WTC11 (cell line): ENCODE data around the gene LPGAT1. TPM values are rescaled to one million over a fixed set of nuclear protein-coding genes. Genes with fewer than 3 reads are reported as not detected.

Experiments
- ATAC-seq: fragments of 200-7000 bp; cut with Tn5 transposase; 2 replicates; pipeline ENCODE4 v1.10.0; 2021; ENCODE audit warnings: mild to moderate bottlenecking, moderate library complexity
- CTCF ChIA-PET: fragments of 300-600 bp; sonication (Branson Sonifier 250); formaldehyde crosslinking; loops from one replicate; lab custom pipeline; 2021; ENCODE audit warnings: antibody characterized with exemption; lab: Charles Lee
- POLR2A ChIA-PET: fragments of 350-600 bp; sonication (Branson Sonifier 250); formaldehyde crosslinking; loops from one replicate; lab custom pipeline; 2021; ENCODE audit warnings: antibody characterized with exemption; lab: Charles Lee
- DNase-seq: peaks from one replicate; pipeline ENCODE4 v3.0.0; 2021; ENCODE audit warnings: low spot score
- H3K27ac Mint-ChIP-seq: 2 replicates; pipeline ENCODE4 v1.8.0; 2021; ENCODE audit warnings: mixed read lengths
- H3K27me3 Mint-ChIP-seq: 2 replicates; pipeline ENCODE4 v1.8.0; 2021; ENCODE audit warnings: low read depth, mild to moderate bottlenecking, moderate library complexity, mixed read lengths
- H3K36me3 Mint-ChIP-seq: 2 replicates; pipeline ENCODE4 v1.8.0; 2021; ENCODE audit warnings: mixed read lengths
- H3K4me1 Mint-ChIP-seq: 2 replicates; pipeline ENCODE4 v1.8.0; 2022; ENCODE audit warnings: mixed read lengths
- H3K4me3 Mint-ChIP-seq: 2 replicates; pipeline ENCODE4 v1.8.0; 2021; ENCODE audit warnings: mild to moderate bottlenecking, moderate library complexity, mixed read lengths
- H3K9me3 Mint-ChIP-seq: 2 replicates; pipeline ENCODE4 v1.8.0; 2021; ENCODE audit warnings: mixed read lengths
- CREB1 ChIP-seq: sonication (generic); formaldehyde crosslinking; IDR thresholded peaks from 2 replicates; pipeline ENCODE4 v1.8.0; 2023; ENCODE audit warnings: mild to moderate bottlenecking, missing genetic modification reagents
- ELF4 ChIP-seq: sonication (generic); formaldehyde crosslinking; IDR thresholded peaks from 2 replicates; pipeline ENCODE4 v1.8.1; 2022; ENCODE audit warnings: low read depth, mild to moderate bottlenecking, moderate library complexity, missing genetic modification reagents
- FOXK1 ChIP-seq: sonication (generic); formaldehyde crosslinking; IDR thresholded peaks from 2 replicates; pipeline ENCODE4 v1.8.0; 2022; ENCODE audit warnings: mild to moderate bottlenecking, moderate library complexity, missing genetic modification reagents
- GTF2I ChIP-seq: fragments of 250-450 bp; sonication (Bioruptor Pico); conservative IDR thresholded peaks from 2 replicates; pipeline ENCODE4 v1.4.0; 2021; ENCODE audit warnings: mild to moderate bottlenecking
- HMGA2 ChIP-seq: fragments of 250-450 bp; sonication (Bioruptor Pico); IDR thresholded peaks from 2 replicates; pipeline ENCODE4 v1.4.0; 2021; ENCODE audit warnings: mild to moderate bottlenecking, moderate library complexity
- IRF2 ChIP-seq: sonication (generic); formaldehyde crosslinking; IDR thresholded peaks from 2 replicates; pipeline ENCODE4 v1.8.0; 2022; ENCODE audit warnings: low read depth, missing genetic modification reagents, borderline replicate concordance
- MXD4 ChIP-seq: fragments of 250-450 bp; sonication (Bioruptor Pico); IDR thresholded peaks from 2 replicates; pipeline ENCODE4 v1.8.0; 2021; ENCODE audit warnings: mild to moderate bottlenecking, moderate library complexity, borderline replicate concordance
- NFATC4 ChIP-seq: fragments of 250-450 bp; sonication (Bioruptor Pico); IDR thresholded peaks from 2 replicates; pipeline ENCODE4 v1.9.0; 2021; ENCODE audit warnings: mild to moderate bottlenecking
- NFYB ChIP-seq: sonication (generic); formaldehyde crosslinking; conservative IDR thresholded peaks from 2 replicates; pipeline ENCODE4 v1.8.0; 2022; ENCODE audit warnings: low read depth, missing genetic modification reagents
- RORB ChIP-seq: fragments of 250-450 bp; sonication (Bioruptor Pico); IDR thresholded peaks from 2 replicates; pipeline ENCODE4 v1.9.0; 2021; ENCODE audit warnings: mild to moderate bottlenecking
- SP1 ChIP-seq: sonication (generic); formaldehyde crosslinking; conservative IDR thresholded peaks from 2 replicates; pipeline ENCODE4 v1.8.1; 2022; ENCODE audit warnings: missing genetic modification reagents
- ZNF138 ChIP-seq: sonication (generic); formaldehyde crosslinking; conservative IDR thresholded peaks from 2 replicates; pipeline ENCODE4 v1.8.1; 2022; ENCODE audit warnings: mild to moderate bottlenecking, moderate library complexity, missing genetic modification reagents
- ZNF423 ChIP-seq: fragments of 250-450 bp; sonication (Bioruptor Pico); IDR thresholded peaks from 2 replicates; pipeline ENCODE4 v2.1.2; 2022; ENCODE audit warnings: mild to moderate bottlenecking, moderate library complexity
- ZNF671 ChIP-seq: fragments of 250-450 bp; sonication (Bioruptor Pico); IDR thresholded peaks from 2 replicates; pipeline ENCODE4 v1.8.0; 2021; ENCODE audit warnings: mild to moderate bottlenecking
- total RNA-seq: library from RNA; stranded (reverse); gene quantifications from 3 replicates; pipeline ENCODE4 v1.2.3, GENCODE V29; 2021
- TF ChIP-seq, protein P1 (sequence below): sonication (generic); formaldehyde crosslinking; IDR thresholded peaks from 2 replicates; pipeline ENCODE4 v1.8.1; 2023; ENCODE audit warnings: mild to moderate bottlenecking, missing genetic modification reagents
- TF ChIP-seq, protein P2 (sequence below): sonication (generic); formaldehyde crosslinking; IDR thresholded peaks from 2 replicates; pipeline ENCODE4 v1.8.1; 2022; ENCODE audit warnings: mild to moderate bottlenecking, moderate library complexity, missing genetic modification reagents
- TF ChIP-seq, protein P3 (sequence below): sonication (generic); formaldehyde crosslinking; IDR thresholded peaks from 2 replicates; pipeline ENCODE4 v1.8.0; 2022; ENCODE audit warnings: mild to moderate bottlenecking, missing genetic modification reagents
- TF ChIP-seq, protein P4 (sequence below): sonication (generic); formaldehyde crosslinking; IDR thresholded peaks from 2 replicates; pipeline ENCODE4 v1.8.1; 2022; ENCODE audit warnings: low read depth, missing genetic modification reagents, borderline replicate concordance
- TF ChIP-seq, protein P5 (sequence below): fragments of 250-450 bp; sonication (Bioruptor Pico); IDR thresholded peaks from 2 replicates; pipeline ENCODE4 v2.1.2; 2022; ENCODE audit warnings: mild to moderate bottlenecking, moderate library complexity
- TF ChIP-seq, protein P6 (sequence below): sonication (generic); formaldehyde crosslinking; IDR thresholded peaks from 2 replicates; pipeline ENCODE4 v1.8.0; 2022; ENCODE audit warnings: missing genetic modification reagents

Gene LPGAT1
- total RNA-seq, 1 experiment from 2014 or later, result 15.1 TPM

DNA sequence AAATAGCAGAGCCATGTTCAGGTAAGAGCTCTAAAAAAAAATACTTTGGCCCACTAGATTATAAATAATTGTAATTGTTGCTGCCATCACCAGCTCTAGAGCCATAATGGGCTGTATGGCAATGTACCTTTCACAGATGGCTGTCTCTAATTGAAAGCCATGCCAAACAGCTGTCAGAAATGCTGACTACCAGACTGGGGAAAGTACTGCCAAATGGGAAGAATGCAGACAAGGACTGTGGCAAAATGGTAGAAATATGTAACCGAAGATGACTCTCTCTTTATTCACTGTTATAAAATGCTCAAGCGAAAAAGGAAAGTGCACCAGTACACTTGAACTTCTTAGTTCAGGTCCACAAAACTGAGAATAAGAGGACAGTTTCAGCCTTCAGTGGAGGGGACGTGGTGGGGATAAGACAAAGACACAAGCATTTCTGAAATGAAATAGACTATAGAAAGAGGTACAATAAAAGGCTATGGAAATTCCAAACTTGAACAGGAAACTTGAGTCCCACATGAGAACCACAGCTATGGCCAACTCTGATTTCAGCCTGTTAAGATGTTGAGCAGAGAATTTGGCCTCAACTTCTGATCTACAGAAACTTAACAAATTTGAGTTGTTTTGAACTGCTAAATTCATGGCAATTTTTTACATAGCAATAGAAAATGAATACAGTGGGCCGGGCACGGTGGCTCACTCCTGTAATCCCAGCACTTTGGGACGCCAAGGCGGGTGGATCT lies 46.5 kb upstream of the LPGAT1 start:
- no peak for ATAC-seq
- no peak overlapping the region for H3K4me3 Mint-ChIP-seq
- CTCF ChIA-PET, result no interaction called here
- TF ChIP-seq, protein P1, sequence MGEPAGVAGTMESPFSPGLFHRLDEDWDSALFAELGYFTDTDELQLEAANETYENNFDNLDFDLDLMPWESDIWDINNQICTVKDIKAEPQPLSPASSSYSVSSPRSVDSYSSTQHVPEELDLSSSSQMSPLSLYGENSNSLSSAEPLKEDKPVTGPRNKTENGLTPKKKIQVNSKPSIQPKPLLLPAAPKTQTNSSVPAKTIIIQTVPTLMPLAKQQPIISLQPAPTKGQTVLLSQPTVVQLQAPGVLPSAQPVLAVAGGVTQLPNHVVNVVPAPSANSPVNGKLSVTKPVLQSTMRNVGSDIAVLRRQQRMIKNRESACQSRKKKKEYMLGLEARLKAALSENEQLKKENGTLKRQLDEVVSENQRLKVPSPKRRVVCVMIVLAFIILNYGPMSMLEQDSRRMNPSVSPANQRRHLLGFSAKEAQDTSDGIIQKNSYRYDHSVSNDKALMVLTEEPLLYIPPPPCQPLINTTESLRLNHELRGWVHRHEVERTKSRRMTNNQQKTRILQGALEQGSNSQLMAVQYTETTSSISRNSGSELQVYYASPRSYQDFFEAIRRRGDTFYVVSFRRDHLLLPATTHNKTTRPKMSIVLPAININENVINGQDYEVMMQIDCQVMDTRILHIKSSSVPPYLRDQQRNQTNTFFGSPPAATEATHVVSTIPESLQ (CRISPR knock-in tag), result no peak
- TF ChIP-seq ZNF138 (CRISPR knock-in tag) (no peak), ZNF671 (CRISPR knock-in tag) (no peak), IRF2 (no peak), RORB (CRISPR knock-in tag) (no peak), MXD4 (CRISPR knock-in tag) (no peak), NFYB (CRISPR knock-in tag) (no peak), HMGA2 (no peak), SP1 (CRISPR knock-in tag) (no peak), ZNF423 (CRISPR knock-in tag) (no peak), NFATC4 (CRISPR knock-in tag) (no peak), CREB1 (CRISPR knock-in tag) (no peak)
- TF ChIP-seq, protein P2, sequence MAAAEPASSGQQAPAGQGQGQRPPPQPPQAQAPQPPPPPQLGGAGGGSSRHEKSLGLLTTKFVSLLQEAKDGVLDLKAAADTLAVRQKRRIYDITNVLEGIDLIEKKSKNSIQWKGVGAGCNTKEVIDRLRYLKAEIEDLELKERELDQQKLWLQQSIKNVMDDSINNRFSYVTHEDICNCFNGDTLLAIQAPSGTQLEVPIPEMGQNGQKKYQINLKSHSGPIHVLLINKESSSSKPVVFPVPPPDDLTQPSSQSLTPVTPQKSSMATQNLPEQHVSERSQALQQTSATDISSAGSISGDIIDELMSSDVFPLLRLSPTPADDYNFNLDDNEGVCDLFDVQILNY (CRISPR knock-in tag), result no peak
- TF ChIP-seq, protein P3, sequence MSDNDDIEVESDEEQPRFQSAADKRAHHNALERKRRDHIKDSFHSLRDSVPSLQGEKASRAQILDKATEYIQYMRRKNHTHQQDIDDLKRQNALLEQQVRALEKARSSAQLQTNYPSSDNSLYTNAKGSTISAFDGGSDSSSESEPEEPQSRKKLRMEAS, result no peak
- TF ChIP-seq, protein P4, sequence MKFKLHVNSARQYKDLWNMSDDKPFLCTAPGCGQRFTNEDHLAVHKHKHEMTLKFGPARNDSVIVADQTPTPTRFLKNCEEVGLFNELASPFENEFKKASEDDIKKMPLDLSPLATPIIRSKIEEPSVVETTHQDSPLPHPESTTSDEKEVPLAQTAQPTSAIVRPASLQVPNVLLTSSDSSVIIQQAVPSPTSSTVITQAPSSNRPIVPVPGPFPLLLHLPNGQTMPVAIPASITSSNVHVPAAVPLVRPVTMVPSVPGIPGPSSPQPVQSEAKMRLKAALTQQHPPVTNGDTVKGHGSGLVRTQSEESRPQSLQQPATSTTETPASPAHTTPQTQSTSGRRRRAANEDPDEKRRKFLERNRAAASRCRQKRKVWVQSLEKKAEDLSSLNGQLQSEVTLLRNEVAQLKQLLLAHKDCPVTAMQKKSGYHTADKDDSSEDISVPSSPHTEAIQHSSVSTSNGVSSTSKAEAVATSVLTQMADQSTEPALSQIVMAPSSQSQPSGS, result no peak
- TF ChIP-seq, all 79 proteins: peak for 0
- no peaks in the 10 kb centered on the region for H3K4me1 Mint-ChIP-seq
- peaks cover 4% of the 10 kb centered on the region for H3K27me3 Mint-ChIP-seq
- POLR2A ChIA-PET, result no interaction called here
- no peaks in the 10 kb centered on the region for H3K36me3 Mint-ChIP-seq
- H3K9me3 Mint-ChIP-seq, result peaks cover 26% of the 10 kb centered on the region
- DNase-seq, result no peak
- H3K27ac Mint-ChIP-seq, result no peak overlapping the region

DNA sequence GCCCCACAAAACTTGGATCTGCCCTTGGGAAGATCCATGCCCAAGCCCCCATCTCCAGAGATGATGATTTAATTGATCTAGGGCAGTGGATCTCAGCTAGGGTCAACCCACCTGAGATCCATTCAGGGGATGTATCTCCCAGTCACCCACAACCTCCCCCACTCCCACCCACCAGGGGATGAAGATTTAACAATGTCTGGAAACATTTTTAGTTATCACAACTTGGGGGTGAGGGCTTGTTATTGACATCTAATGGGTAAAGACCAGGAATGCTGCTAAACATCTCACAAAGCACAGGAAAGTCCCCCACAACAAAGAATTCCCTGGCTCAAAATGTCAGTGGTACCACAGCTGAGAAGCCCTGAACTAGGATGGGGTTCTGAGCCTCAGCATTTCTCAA lies 45.0 kb upstream of the LPGAT1 start:
- peaks cover 11% of the 10 kb centered on the region for H3K9me3 Mint-ChIP-seq
- TF ChIP-seq, protein P3, result no peak
- TF ChIP-seq FOXK1 (CRISPR knock-in tag) (no peak), ELF4 (CRISPR knock-in tag) (no peak), ZNF671 (CRISPR knock-in tag) (no peak), GTF2I (CRISPR knock-in tag) (no peak), SP1 (CRISPR knock-in tag) (no peak)
- TF ChIP-seq, protein P5, sequence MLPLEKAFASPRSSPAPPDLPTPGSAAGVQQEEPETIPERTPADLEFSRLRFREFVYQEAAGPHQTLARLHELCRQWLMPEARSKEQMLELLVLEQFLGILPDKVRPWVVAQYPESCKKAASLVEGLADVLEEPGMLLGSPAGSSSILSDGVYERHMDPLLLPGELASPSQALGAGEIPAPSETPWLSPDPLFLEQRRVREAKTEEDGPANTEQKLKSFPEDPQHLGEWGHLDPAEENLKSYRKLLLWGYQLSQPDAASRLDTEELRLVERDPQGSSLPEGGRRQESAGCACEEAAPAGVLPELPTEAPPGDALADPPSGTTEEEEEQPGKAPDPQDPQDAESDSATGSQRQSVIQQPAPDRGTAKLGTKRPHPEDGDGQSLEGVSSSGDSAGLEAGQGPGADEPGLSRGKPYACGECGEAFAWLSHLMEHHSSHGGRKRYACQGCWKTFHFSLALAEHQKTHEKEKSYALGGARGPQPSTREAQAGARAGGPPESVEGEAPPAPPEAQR, result no peak
- TF ChIP-seq, protein P1 (CRISPR knock-in tag), result no peak
- TF ChIP-seq, protein P6, sequence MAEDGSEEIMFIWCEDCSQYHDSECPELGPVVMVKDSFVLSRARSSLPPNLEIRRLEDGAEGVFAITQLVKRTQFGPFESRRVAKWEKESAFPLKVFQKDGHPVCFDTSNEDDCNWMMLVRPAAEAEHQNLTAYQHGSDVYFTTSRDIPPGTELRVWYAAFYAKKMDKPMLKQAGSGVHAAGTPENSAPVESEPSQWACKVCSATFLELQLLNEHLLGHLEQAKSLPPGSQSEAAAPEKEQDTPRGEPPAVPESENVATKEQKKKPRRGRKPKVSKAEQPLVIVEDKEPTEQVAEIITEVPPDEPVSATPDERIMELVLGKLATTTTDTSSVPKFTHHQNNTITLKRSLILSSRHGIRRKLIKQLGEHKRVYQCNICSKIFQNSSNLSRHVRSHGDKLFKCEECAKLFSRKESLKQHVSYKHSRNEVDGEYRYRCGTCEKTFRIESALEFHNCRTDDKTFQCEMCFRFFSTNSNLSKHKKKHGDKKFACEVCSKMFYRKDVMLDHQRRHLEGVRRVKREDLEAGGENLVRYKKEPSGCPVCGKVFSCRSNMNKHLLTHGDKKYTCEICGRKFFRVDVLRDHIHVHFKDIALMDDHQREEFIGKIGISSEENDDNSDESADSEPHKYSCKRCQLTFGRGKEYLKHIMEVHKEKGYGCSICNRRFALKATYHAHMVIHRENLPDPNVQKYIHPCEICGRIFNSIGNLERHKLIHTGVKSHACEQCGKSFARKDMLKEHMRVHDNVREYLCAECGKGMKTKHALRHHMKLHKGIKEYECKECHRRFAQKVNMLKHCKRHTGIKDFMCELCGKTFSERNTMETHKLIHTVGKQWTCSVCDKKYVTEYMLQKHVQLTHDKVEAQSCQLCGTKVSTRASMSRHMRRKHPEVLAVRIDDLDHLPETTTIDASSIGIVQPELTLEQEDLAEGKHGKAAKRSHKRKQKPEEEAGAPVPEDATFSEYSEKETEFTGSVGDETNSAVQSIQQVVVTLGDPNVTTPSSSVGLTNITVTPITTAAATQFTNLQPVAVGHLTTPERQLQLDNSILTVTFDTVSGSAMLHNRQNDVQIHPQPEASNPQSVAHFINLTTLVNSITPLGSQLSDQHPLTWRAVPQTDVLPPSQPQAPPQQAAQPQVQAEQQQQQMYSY (CRISPR knock-in tag), result no peak
- TF ChIP-seq, protein P2 (CRISPR knock-in tag), result no peak
- H3K27ac Mint-ChIP-seq, result no peak overlapping the region
- no peak for DNase-seq
- no peaks in the 10 kb centered on the region for H3K4me1 Mint-ChIP-seq
- CTCF ChIA-PET, result no interaction called here
- no peaks in the 10 kb centered on the region for H3K36me3 Mint-ChIP-seq
- peaks cover 4% of the 10 kb centered on the region; the same call in 1 of the 2 replicates for H3K27me3 Mint-ChIP-seq
- POLR2A ChIA-PET, result no interaction called here
- no peak for ATAC-seq
- no peak overlapping the region for H3K4me3 Mint-ChIP-seq
